ENCODE data around the gene MTERF4. TPM values are rescaled to one million over a fixed set of nuclear protein-coding genes. Genes with fewer than 3 reads are reported as not detected.

The MTERF4 gene
- total RNA-seq, 1 donor = 30.0 TPM

GRCh38 chr2:241137276-241138190 is 35.4 kb upstream of the MTERF4 start:
- Histone ChIP-seq H3K27ac (ENCODE audit: low read depth, low read length) (no peak overlapping the region), H4K20me1 (ENCODE audit: insufficient read depth, low read length) (no peaks in the 10 kb centered on the region)

GRCh38 chr2:241136661-241137260 is 34.7 kb upstream of the MTERF4 start:
- Histone ChIP-seq H3K9me3 (ENCODE audit: low read depth, low read length) (no peaks in the 10 kb centered on the region), H3K79me2 (ENCODE audit: insufficient read depth, low read length) (no peaks in the 10 kb centered on the region), H3K4me3 (ENCODE audit: insufficient read depth, low read length) (no peak overlapping the region), H3K27ac (ENCODE audit: low read depth, low read length) (no peak overlapping the region), H2AFZ (ENCODE audit: low read length) (no peak overlapping the region), H3K36me3 (ENCODE audit: insufficient read depth, low read length) (no peaks in the 10 kb centered on the region), H3K4me2 (ENCODE audit: insufficient read depth, low read length) (no peak overlapping the region), H4K20me1 (ENCODE audit: insufficient read depth, low read length) (no peaks in the 10 kb centered on the region), H3K4me1 (ENCODE audit: insufficient read depth, low read length) (no peaks in the 10 kb centered on the region), H3K27me3 (ENCODE audit: insufficient read depth, low read length) (no peaks in the 10 kb centered on the region)
- peak; percentile 56 for DNase-seq (ENCODE audit: insufficient read length, low spot score, missing footprints)
- no peak for TF ChIP-seq CTCF (IDR thresholded peaks at IDR 0.05; ENCODE audit: extremely low read depth, low read depth, low read length)

More at GRCh38 chr2:241137276-241138190, 35.4 kb upstream of the MTERF4 start:
- Histone ChIP-seq H3K9me3 (ENCODE audit: low read depth, low read length) (no peaks in the 10 kb centered on the region), H3K4me2 (ENCODE audit: insufficient read depth, low read length) (no peak overlapping the region), H2AFZ (ENCODE audit: low read length) (no peak overlapping the region), H3K79me2 (ENCODE audit: insufficient read depth, low read length) (no peaks in the 10 kb centered on the region), H3K4me1 (ENCODE audit: insufficient read depth, low read length) (no peaks in the 10 kb centered on the region), H3K36me3 (ENCODE audit: insufficient read depth, low read length) (no peaks in the 10 kb centered on the region), H3K27me3 (ENCODE audit: insufficient read depth, low read length) (no peaks in the 10 kb centered on the region), H3K4me3 (ENCODE audit: insufficient read depth, low read length) (no peak overlapping the region)
- DNase-seq (ENCODE audit: insufficient read length, low spot score, missing footprints) = peak; percentile 80
- no peak for TF ChIP-seq CTCF (IDR thresholded peaks at IDR 0.05; ENCODE audit: extremely low read depth, low read depth, low read length)

GRCh38 chr2:241136191-241136590 is 34.1 kb upstream of the MTERF4 start:
- no peaks in the 10 kb centered on the region for H3K9me3 ChIP-seq (ENCODE audit: low read depth, low read length)
- no peak overlapping the region for H3K4me2 ChIP-seq (ENCODE audit: insufficient read depth, low read length)
- no peaks in the 10 kb centered on the region for H3K27me3 ChIP-seq (ENCODE audit: insufficient read depth, low read length)
- no peak overlapping the region for H3K4me3 ChIP-seq (ENCODE audit: insufficient read depth, low read length)
- no peaks in the 10 kb centered on the region for H3K79me2 ChIP-seq (ENCODE audit: insufficient read depth, low read length)
- no peak overlapping the region for H3K27ac ChIP-seq (ENCODE audit: low read depth, low read length)
- no peak overlapping the region for H2AFZ ChIP-seq (ENCODE audit: low read length)
- H3K4me1 ChIP-seq (ENCODE audit: insufficient read depth, low read length) = no peaks in the 10 kb centered on the region
- peak; percentile 66 for DNase-seq (ENCODE audit: insufficient read length, low spot score, missing footprints)
- H3K36me3 ChIP-seq (ENCODE audit: insufficient read depth, low read length) = no peaks in the 10 kb centered on the region
- H4K20me1 ChIP-seq (ENCODE audit: insufficient read depth, low read length) = no peaks in the 10 kb centered on the region
- TF ChIP-seq CTCF (IDR thresholded peaks at IDR 0.05; ENCODE audit: extremely low read depth, low read depth, low read length) = no peak

GRCh38 chr2:241135737-241136136 is 33.6 kb upstream of the MTERF4 start:
- no peak for TF ChIP-seq CTCF (IDR thresholded peaks at IDR 0.05; ENCODE audit: extremely low read depth, low read depth, low read length)
- Histone ChIP-seq H3K4me2 (ENCODE audit: insufficient read depth, low read length) (no peak overlapping the region), H3K4me3 (ENCODE audit: insufficient read depth, low read length) (no peak overlapping the region), H3K79me2 (ENCODE audit: insufficient read depth, low read length) (no peaks in the 10 kb centered on the region), H3K27ac (ENCODE audit: low read depth, low read length) (no peak overlapping the region), H4K20me1 (ENCODE audit: insufficient read depth, low read length) (no peaks in the 10 kb centered on the region), H3K9me3 (ENCODE audit: low read depth, low read length) (no peaks in the 10 kb centered on the region), H2AFZ (ENCODE audit: low read length) (no peak overlapping the region), H3K27me3 (ENCODE audit: insufficient read depth, low read length) (no peaks in the 10 kb centered on the region), H3K36me3 (ENCODE audit: insufficient read depth, low read length) (no peaks in the 10 kb centered on the region), H3K4me1 (ENCODE audit: insufficient read depth, low read length) (no peaks in the 10 kb centered on the region)
- peak; percentile 60 for DNase-seq (ENCODE audit: insufficient read length, low spot score, missing footprints)
